ENCODE measurements around the gene GABRG2. TPM values are rescaled to one million over a fixed set of nuclear protein-coding genes. Genes with fewer than 3 reads are reported as not detected.

Gene GABRG2
- total RNA-seq, 1 donor from 2014 or later, result 37.4 TPM

GRCh38 chr5:162193012-162193411 lies 125.4 kb downstream of the GABRG2 start:
- no peak for DNase-seq

- DNase-seq, result no peak
These were observed 128.8 kb downstream of the GABRG2 start for GRCh38 chr5:162196351-162196750.

GRCh38 chr5:162202285-162202880 lies 134.8 kb downstream of the GABRG2 start:
- DNase-seq, result no peak

Other genes with a start within 250 kb of the GABRG2 start
- gene GABRA1, start 219.7 kb upstream of the GABRG2 start, total RNA-seq, result 18.2 TPM